Left kidney (tissue), 8 donors: ENCODE measurements around the gene SPDYC. TPM values are rescaled to one million over a fixed set of nuclear protein-coding genes. Genes with fewer than 3 reads are reported as not detected.
A peak's percentile ranks its signal among the peaks of the same experiment; 100 is the strongest.

Source experiments
- DNase-seq: peaks from one replicate; pipeline ENCODE4 v3.0.0-alpha.2; 2013
- long read RNA-seq, 8 donors: transcript quantifications; one replicate each; lab custom pipeline, GENCODE V29; 2026
- polyA plus RNA-seq: library from polyadenylated mRNA; unstranded; fragments of 120-200 nt; gene quantifications from one replicate; pipeline ENCODE4 v1.2.1, GENCODE V29; 2013; ENCODE audit not compliant: insufficient read length

The SPDYC gene, protein sequence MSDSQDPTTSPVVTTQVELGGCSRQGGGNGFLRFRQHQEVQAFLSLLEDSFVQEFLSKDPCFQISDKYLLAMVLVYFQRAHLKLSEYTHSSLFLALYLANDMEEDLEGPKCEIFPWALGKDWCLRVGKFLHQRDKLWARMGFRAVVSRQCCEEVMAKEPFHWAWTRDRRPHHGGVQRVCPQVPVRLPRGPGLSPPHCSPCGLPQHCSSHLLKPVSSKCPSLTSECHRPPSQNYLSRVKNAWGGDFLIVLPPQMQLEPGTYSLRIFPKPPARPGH
- polyA plus RNA-seq = not detected
- long read RNA-seq, donor 1 = 0 reads
- long read RNA-seq, donor 2 = 0 reads
- long read RNA-seq, donor 3 = 0 reads
- long read RNA-seq, donor 4 = 0 reads
- long read RNA-seq, donor 5 = 0 reads
- long read RNA-seq, donor 6 = 0 reads
- long read RNA-seq, donor 7 = 0 reads
- long read RNA-seq, donor 8 = 0 reads

- DNase-seq = no peak
Measured at GRCh38 chr11:65170058-65170534, at the start of gene SPDYC. Gene SPDYC, plus strand, starts transcription at chr11:65170233. Its CDS starts 1,125 bp downstream, at chr11:65171358.

- DNase-seq = no peak
Measured at GRCh38 chr11:65120831-65121230, 49.2 kb upstream of the SPDYC start.

GRCh38 chr11:65121447-65121864, 48.6 kb upstream of the SPDYC start:
- DNase-seq = no peak

DNA sequence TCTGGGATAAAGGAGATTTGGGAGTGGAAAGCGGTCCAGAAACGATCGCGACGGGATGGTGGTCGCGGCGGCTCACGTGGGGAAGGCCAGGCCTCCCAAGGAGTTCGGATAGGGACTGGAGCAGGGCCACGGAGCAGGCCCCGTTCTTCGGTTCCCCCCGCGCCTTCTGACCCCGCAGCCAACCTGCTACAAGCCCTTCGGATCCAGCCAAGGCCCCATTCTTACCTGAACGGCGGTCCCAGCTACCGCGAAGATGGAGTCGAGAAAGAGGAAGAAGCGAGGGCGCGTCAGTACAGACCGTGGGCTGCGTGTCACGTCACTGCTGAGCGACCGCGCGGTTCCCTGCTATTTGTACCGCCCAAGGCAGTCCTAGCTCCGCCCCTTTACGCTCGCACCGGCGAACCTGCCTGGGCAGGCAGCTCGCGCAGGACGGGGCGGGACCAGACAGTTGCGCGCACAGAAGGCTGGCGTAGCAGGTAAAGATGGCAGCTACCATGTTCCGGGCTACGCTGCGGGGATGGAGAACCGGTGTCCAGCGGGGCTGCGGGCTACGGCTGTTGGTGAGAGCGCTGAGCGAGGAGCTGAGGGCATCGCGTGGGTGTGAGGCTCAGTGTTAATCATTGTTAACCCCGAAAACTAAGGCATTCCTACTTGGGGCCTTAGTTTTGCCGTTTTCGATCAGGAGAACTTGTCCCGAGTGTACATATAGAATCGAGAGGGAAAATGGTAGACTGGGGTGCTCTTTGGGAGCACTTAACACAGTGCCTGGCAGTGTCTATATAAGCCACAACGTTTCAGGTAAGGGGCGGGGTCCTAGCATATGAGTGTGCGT, 48.0 kb upstream of the SPDYC start, which contains the start of the genes FAU and MRPL49:
Gene FAU (minus strand): TSS at position 270 of the 832 bp plus-strand sequence. CDS start 321 bp downstream, outside the sequence.
Gene MRPL49 (plus strand): TSS at position 457 of the 832 bp plus-strand sequence. CDS start 26 bp downstream, at position 483.
- DNase-seq = peak; percentile 95

DNA sequence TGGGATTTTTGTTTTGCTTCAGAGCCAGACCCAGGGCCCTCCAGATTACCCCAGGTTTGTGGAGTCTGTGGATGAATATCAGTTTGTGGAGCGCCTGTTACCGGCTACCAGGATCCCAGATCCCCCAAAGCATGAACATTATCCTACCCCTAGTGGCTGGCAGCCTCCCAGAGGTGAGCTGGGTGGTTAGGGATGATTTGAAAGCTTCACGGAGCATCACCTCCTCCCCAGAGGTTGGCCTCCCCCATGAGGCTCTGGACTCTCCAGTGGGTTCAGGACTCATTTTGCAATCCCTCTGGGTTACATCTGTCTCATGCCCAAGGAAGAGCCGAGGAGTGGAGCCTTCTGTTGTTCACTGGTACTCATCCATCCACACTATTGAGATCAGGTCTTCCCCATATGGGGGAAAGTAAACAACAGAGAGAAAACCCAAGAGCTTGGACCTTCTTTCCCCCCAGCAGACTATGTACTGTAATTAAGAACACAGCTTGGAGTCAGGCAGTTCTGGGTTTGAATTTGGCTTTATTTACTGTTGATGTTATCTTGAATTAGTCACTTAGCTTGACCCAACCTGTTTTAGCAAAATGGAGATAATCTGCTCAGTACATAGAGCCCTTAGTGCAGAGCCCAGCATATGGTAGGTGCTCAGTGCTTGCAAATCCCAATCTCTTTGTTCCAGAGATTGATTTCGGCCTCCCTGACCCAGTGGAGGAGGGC, 45.4 kb upstream of the SPDYC start:
- DNase-seq = no peak

- DNase-seq = no peak
Measured at GRCh38 chr11:65125197-65126056, 44.6 kb upstream of the SPDYC start.

DNA sequence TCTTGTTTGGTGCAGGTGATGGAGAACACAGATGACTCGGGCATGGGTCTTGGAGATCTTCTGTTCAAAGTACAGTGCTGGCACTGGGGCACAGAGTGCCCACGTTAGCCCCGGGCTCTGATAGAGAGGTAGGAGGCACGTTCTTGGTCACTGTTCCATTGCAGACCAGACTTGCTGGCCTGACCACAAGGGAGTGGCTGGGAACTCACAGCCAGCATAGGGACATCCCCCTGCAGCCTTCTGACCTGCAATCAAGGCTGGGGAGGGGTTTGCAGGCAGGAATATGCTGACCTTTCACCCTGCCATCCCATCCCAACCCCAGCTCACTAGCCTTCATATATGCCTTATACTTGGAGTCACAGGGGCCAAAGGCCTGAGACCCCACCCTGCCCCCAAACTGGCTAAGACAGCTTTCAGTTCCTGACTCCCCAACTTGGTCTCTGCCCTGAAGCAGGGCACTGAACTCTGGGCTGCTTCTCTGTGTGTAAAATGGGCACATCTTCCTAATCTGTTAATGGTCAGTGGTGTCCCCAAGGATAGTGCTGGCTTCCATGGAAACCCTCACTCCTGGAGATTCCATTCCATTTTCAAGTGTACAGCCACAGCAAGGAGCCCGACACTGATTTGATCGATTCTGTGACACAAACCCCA, 43.3 kb upstream of the SPDYC start:
- no peak for DNase-seq

DNA sequence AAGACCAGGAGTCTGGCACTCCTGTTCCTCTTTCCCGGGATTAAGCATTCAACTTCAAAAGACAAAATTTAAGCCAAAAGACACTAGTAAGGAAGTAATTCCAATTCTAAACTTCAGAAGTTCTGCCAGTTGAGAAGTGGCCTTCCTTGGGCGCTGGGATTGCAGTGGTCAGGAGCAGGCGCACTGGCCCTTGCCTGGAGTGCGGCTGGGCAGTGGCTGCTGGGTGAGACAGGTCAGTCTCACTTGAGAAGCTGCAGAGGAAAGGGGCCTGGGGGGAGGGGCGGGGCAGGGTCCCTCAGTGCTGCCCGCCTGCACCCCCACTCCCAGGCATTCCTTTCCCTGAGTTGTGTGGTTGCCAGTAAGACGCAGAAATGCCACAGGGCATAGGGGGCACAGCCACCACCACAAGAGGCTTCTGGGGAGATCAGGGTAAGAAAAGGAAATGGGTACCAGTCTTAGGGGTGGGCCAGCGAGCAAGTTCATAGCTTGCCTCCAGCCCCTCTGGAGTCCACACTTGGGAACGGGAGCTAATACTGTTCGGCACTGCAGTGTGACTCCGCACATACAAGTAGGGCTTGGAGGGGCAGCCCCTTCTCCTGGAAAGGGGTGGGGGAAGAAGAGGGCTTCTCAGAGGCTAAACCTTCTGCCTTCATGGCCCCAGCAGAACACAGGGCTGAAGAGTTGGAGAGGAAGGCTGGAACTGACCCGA, 42.4 kb upstream of the SPDYC start:
- no peak for DNase-seq

DNA sequence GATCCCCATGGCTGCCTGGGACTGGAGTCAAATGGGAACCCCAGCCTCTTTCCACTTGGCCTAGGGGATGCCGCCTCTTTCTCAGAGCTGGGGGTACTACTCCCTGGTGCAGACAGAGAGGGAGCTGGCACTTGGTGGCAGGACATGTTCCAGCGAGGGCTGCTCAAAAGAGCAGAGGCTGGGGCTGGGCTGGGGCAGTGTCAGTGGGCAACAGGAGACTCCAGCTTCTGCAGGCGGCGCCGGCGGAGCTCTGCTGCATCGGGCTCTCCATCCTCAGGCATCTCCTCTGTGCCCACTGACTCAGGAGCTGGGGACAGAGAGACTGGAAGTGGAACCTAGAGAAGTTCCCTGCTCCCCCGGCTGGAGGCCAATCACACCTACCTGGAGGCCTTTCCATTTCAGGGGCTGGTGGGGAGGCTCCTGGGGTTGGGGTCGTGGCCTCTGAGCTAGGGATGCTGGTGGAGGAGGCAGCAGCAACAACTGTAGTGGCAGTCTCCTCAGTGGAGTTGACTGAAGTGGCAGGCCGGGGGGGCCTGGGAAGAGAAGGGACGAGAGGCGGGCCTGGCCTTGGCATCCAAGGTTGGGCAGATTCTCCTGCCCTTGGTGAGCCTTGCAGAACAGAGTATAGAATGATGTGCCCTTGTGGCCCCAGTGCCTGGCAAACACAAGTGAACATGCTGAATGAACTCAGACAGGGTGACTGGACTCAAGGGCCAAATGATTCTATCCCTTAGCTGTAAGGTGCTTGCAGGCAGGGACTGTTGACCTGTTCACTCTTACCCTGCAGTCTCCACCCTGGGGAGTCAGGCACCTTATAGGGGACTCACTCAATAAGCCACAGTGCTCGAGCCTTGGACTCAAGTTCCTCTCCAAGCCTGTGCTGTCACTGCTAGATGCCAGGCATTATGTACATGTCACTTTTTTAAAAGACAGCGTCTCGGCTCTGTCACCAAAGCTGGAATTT, 41.6 kb upstream of the SPDYC start:
- DNase-seq = no peak

DNA sequence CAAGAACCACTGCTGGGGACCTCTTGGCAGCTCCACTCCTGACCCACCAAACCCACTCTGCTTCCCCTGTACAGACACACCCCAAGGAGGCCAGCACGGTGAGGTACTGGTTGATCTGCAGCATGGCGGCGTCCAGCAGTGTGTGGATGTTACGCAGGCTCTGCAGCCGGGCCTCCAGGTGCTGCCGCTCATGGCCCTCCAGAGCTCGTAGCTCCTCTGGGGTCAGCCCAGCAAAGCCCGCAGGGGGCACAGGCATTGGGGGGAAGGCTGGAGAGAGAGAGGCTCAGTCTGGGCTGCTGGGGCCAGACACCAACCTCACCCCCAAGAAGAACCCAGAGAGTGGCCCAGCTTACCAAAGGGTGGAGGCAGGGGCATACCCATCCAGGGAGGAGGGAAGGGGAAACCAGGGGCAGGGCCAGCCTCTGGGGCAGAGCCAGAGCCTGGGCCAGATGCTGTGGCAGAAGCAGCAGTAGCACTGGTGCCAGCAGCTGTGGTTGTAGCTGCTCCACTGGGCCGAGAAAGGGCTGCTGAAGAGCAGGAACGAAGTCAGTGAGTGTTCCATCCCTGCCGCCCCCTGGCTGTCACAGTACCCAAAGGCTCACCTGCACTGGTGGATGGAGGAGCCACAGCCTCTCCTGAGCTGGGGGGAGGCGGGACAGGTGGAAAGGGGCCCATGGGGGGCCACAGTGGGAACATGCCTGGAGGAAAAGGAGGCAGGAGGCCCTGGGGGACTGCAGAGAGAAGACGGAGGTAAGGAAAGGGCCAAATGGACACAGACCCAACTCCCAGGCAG, 40.2 kb upstream of the SPDYC start:
- DNase-seq = no peak

DNA sequence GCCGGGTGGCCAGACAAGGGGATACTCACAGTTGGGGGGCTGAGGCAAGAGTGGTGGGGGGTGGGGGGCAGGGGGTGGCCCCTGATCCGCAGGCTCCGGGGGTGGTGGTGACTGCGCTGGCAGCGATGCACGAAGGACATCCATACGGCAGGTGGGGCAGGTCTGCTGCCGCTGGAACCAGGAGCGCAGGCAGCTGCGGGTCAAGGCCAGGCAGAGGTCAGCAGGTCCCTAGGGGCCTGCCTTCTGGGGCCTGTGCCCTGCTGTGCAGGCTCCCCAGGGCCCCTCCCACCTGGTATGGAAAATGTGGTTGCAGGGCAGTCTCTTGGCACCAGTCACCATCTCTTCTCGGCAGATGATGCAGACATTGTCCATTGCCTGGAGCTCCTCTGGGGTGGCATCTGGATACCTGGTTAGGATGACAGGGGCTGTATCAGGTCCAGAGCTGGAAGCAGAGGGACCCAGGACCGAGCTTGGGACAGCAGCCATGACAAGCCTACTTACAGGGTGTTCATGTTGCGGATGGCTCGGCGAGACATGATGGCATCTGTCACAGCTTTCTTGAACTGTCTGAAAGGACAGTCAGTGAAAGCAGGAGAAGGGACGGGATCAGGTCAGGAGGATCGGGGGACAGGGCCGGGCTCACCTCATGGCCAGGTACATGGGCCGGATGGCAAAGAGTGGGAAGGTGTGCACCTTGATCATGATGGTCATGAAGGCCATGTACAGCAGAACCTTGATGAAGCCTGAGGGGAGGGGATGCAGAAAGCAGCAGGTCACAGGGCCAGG, 39.2 kb upstream of the SPDYC start:
- no peak for DNase-seq

DNA sequence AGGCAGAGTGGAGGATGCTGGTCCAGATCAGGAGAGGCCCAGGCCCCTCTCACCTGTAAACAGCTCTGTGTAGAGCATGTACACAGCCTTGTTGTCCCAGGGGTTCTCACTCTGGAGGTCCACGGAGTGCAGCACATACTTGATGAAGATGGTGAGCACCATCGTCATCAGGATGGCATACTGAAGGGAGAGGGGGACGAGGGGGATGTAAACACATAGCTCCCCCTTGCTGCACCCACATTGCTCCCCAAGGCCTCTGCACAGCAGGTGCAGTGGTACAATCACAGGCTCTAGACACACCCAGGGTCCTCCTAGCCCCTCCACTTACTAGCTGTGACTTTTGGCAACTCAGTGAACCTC, 38.6 kb upstream of the SPDYC start:
- no peak for DNase-seq

DNA sequence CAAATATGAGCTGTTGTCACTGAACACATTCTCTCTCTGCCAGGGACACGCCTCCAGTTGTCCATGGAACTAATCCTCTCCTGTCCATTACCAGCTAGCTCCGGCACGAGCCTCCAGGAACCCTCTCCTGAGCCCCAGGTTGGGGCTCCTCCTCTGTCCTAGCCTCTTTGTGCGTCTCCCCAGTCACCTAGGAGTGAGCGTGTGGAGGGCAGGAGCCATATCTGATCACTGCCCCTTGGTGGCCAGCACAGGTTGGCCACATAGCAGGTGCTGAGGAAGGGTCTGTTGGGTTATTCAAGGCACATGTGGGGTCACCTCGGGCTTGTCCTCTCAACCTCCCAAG, 38.2 kb upstream of the SPDYC start:
- no peak for DNase-seq

GRCh38 chr11:65132238-65132987, 37.6 kb upstream of the SPDYC start:
- no peak for DNase-seq

- DNase-seq = no peak
Measured at GRCh38 chr11:65132988-65133700, 36.9 kb upstream of the SPDYC start.

DNA sequence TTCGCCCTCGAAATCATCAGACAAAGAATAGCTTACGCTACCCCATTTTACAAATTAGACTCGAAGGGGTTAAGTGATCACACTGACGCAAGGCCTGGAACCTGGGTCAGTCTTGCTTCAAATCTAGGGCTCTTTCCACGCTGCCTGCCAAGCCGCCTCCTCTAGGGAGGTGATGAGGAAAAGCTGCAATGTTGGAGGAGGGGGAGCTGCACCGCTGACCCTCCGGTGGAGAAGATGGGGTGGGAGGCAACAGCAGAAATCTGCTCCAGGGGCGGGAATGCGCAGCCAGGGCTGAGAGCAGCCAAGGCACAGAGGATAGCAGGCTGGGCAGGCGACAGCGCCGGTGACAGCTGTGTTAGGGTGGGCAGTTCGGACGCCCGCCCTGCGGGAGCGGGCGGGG, 36.3 kb upstream of the SPDYC start:
- DNase-seq = no peak
